ENCODE data around the gene TIMM21. TPM values are rescaled to one million over a fixed set of nuclear protein-coding genes. Genes with fewer than 3 reads are reported as not detected.

Gene TIMM21
- total and polyA plus RNA-seq, 4 donors: 22.0 to 39.2 (median 30.0) TPM

GRCh38 chr18:74137920-74138538 lies 10.3 kb upstream of the TIMM21 start:
- no peak for DNase-seq (ENCODE audit: low spot score)
- no peak for TF ChIP-seq EGR1 (IDR thresholded peaks at IDR 0.05; ENCODE audit: low read depth in 2 of 2)
- TF ChIP-seq HNF4A (conservative IDR thresholded peaks at IDR 0.05): no peak
- no peak for TF ChIP-seq FOXA1 (IDR thresholded peaks at IDR 0.05)
- TF ChIP-seq FOXA2 (IDR thresholded peaks at IDR 0.05): no peak
- TF ChIP-seq RAD21 (IDR thresholded peaks at IDR 0.05): no peak
- no peak for TF ChIP-seq YY1 (IDR thresholded peaks at IDR 0.05)
- no peak for TF ChIP-seq GABPA (IDR thresholded peaks at IDR 0.05 in 1 of 2, conservative IDR thresholded peaks at IDR 0.05 in 1 of 2)
- no peak for TF ChIP-seq ZBTB33 (IDR thresholded peaks at IDR 0.05)
- no peak for TF ChIP-seq TAF1 (conservative IDR thresholded peaks at IDR 0.05)
- no peak for TF ChIP-seq HNF4G (IDR thresholded peaks at IDR 0.05)
- no peak for TF ChIP-seq RXRA (IDR thresholded peaks at IDR 0.05)
- no peak for TF ChIP-seq REST (IDR thresholded peaks at IDR 0.05)
- no peak for TF ChIP-seq ATF3 (IDR thresholded peaks at IDR 0.05)
- no peak for TF ChIP-seq JUND (IDR thresholded peaks at IDR 0.05)
- Histone ChIP-seq H3K4me3 (ENCODE audit: low read depth in 1 of 3, low read length in 3 of 3) (no peak overlapping the region), H3K9me3 (ENCODE audit: control insufficient read depth in 4 of 4, low read length in 3 of 4) (no peaks in the 10 kb centered on the region), H3K4me1 (ENCODE audit: control insufficient read depth in 4 of 4, insufficient read depth in 4 of 4, low read length in 3 of 4) (no peaks in the 10 kb centered on the region), H3K27me3 (ENCODE audit: control insufficient read depth in 4 of 4, insufficient read depth in 4 of 4, low read length in 3 of 4) (no peaks in the 10 kb centered on the region), H3K27ac (ENCODE audit: low read depth in 1 of 2, low read length in 2 of 2) (no peak overlapping the region), H3K36me3 (ENCODE audit: control insufficient read depth in 4 of 4, insufficient read depth in 3 of 4, low read depth in 1 of 4, low read length in 3 of 4) (no peaks in the 10 kb centered on the region), H3K9ac (ENCODE audit: low read depth in 1 of 2, low read length in 2 of 2) (no peak overlapping the region)
- WGBS: 89% methylated on average over 12 of the region's 12 CpGs

GRCh38 chr18:74139411-74139810 lies 8.9 kb upstream of the TIMM21 start:
- WGBS: 89% methylated on average over 2 of the region's 2 CpGs
- H3K9ac ChIP-seq (ENCODE audit: low read depth in 1 of 2, low read length in 2 of 2): no peak overlapping the region
- H3K4me3 ChIP-seq (ENCODE audit: low read depth in 1 of 3, low read length in 3 of 3): no peak overlapping the region
- no peaks in the 10 kb centered on the region for H3K9me3 ChIP-seq (ENCODE audit: control insufficient read depth in 4 of 4, low read length in 3 of 4)
- no peaks in the 10 kb centered on the region for H3K27me3 ChIP-seq (ENCODE audit: control insufficient read depth in 4 of 4, insufficient read depth in 4 of 4, low read length in 3 of 4)
- no peaks in the 10 kb centered on the region for H3K4me1 ChIP-seq (ENCODE audit: control insufficient read depth in 4 of 4, insufficient read depth in 4 of 4, low read length in 3 of 4)
- DNase-seq (ENCODE audit: low spot score): no peak
- H3K36me3 ChIP-seq (ENCODE audit: control insufficient read depth in 4 of 4, insufficient read depth in 3 of 4, low read depth in 1 of 4, low read length in 3 of 4): no peaks in the 10 kb centered on the region
- no peak for TF ChIP-seq REST (IDR thresholded peaks at IDR 0.05)
- TF ChIP-seq FOXA2 (IDR thresholded peaks at IDR 0.05): no peak
- no peak for TF ChIP-seq CTCF (IDR thresholded peaks at IDR 0.05; ENCODE audit: low read depth, low read length, missing input control)
- no peak overlapping the region for H3K27ac ChIP-seq (ENCODE audit: low read depth in 1 of 2, low read length in 2 of 2)
